MM.1S (cell line): ENCODE results near the gene SAMSN1.

Experiments
- DNase-seq: peaks from one replicate; pipeline ENCODE4 v3.0.0-alpha.2; 2015
- H2AFZ ChIP-seq: fragments of 300-600 bp; sonication (generic); 2 replicates; pipeline ENCODE4 v1.6.0; 2016; ENCODE audit warnings: antibody characterized with exemption, low read length
- H3F3A ChIP-seq: fragments of 300-600 bp; sonication (generic); 2 replicates; pipeline ENCODE4 v1.6.1; 2016; ENCODE audit warnings: mild to moderate bottlenecking, antibody characterized with exemption, low read length, moderate library complexity, mixed read lengths; ENCODE audit not compliant: insufficient read depth
- H3K27ac ChIP-seq: fragments of 300-600 bp; sonication (generic); 2 replicates; pipeline ENCODE4 v1.5.1; 2016; ENCODE audit warnings: mild to moderate bottlenecking, low read length
- H3K27me3 ChIP-seq: fragments of 300-600 bp; sonication (generic); replicated peaks from 2 replicates; pipeline ENCODE4 v1.6.0; 2016; ENCODE audit warnings: low read length; ENCODE audit not compliant: insufficient read depth
- H3K36me3 ChIP-seq: fragments of 300-600 bp; sonication (generic); replicated peaks from 2 replicates; pipeline ENCODE4 v1.6.1; 2016; ENCODE audit warnings: mild to moderate bottlenecking, low read length, mixed read lengths; ENCODE audit not compliant: insufficient read depth
- H3K4me1 ChIP-seq: fragments of 300-600 bp; sonication (generic); 2 replicates; pipeline ENCODE4 v1.6.1; 2016; ENCODE audit warnings: low read length, mixed read lengths
- H3K4me2 ChIP-seq: fragments of 300-600 bp; sonication (generic); 2 replicates; pipeline ENCODE4 v1.6.0; 2016; ENCODE audit warnings: low read depth, low read length
- H3K4me3 ChIP-seq: fragments of 300-600 bp; sonication (generic); 2 replicates; pipeline ENCODE4 v1.5.1; 2016; ENCODE audit warnings: low read length, mixed read lengths
- H3K79me2 ChIP-seq: fragments of 300-600 bp; sonication (generic); 2 replicates; pipeline ENCODE4 v1.6.1; 2016; ENCODE audit warnings: mixed run types, low read length, mixed read lengths
- H3K9ac ChIP-seq: fragments of 300-600 bp; sonication (generic); 2 replicates; pipeline ENCODE4 v1.6.1; 2016; ENCODE audit warnings: low read length, mixed read lengths
- H3K9me2 ChIP-seq: fragments of 300-600 bp; sonication (generic); replicated peaks from 2 replicates; pipeline ENCODE4 v1.6.1; 2016; ENCODE audit warnings: mild to moderate bottlenecking, low read length, mixed read lengths; ENCODE audit not compliant: insufficient read depth
- H3K9me3 ChIP-seq: fragments of 300-600 bp; sonication (generic); replicated peaks from 2 replicates; pipeline ENCODE4 v1.6.1; 2016; ENCODE audit warnings: mild to moderate bottlenecking, low read length, mixed read lengths; ENCODE audit not compliant: insufficient read depth
- H4K20me1 ChIP-seq: fragments of 300-600 bp; sonication (generic); 2 replicates; pipeline ENCODE4 v1.6.1; 2016; ENCODE audit warnings: mild to moderate bottlenecking, low read length, moderate library complexity, mixed read lengths; ENCODE audit not compliant: insufficient read depth
- EZH2 ChIP-seq: fragments of 300-600 bp; sonication (generic); optimal IDR thresholded peaks from 2 replicates; pipeline ENCODE3; 2017; ENCODE audit warnings: low read depth, mild to moderate bottlenecking, antibody characterized with exemption, low read length, mixed read lengths
- EZH2phosphoT487 ChIP-seq: fragments of 300-600 bp; sonication (generic); IDR thresholded peaks from 2 replicates; pipeline ENCODE4 v1.6.1; 2018; ENCODE audit warnings: antibody characterized with exemption, low read length
- TF ChIP-seq, protein P1 (sequence below): fragments of 300-600 bp; sonication (generic); IDR thresholded peaks from 2 replicates; pipeline ENCODE4 v1.5.1; 2016; ENCODE audit warnings: antibody characterized with exemption, low read length, mixed read lengths

SAMSN1 gene

DNA sequence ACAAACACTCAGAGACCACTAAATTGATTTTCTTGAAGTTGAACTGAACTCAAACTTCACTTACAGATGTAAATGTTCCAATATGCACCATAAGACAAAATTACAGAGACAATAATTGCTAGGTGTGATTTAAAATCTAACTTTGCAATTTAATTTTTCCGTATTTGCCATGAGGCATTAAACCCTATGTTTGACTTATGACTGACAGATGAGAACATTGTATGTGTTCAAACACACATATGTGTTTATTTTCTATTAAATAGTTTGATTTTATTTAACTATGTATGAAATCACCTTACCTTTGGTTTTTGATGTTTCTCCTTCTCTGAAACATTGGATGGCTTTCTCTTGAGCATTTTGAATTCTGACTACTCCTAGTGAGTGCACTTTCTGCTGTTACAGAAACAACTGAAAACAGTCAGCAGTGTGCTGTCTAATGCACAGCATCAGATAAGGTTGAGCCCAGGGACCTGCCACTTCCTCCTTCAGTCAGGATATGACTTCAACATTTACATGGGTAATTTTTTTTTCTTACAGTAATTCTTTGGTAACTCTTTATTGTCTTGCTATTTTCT, at the start of gene SAMSN1:
SAMSN1 (minus strand) TSS at position 410 of the 575 bp plus-strand sequence; CDS start at position 356, 54 bp downstream.
- Histone ChIP-seq H3K4me1 (peaks cover 16% of the 10 kb centered on the region; the same call in 1 of the 2 replicates), H3K4me3 (no peak within 1 kb of the TSS), H3K79me2 (no peaks in the 10 kb centered on the region)

DNA sequence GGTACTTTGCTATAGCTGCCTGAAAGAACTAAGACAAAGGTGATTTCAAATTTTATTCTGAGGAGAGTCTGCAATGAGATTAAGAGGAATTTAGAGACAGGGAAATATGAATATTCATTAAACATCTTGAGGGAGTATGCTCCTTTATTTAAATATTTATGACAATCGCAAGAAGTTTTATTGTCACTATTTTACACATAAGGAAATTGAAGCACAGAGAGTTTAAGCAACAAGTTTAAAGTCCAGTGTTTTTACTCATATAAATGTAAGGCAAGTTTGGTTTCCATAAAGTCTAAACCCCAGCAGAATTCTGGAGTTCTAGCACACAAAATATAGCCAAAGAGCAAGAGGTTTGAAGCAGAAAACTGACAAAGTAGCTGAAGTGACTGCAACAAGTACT, 49.3 kb upstream of the SAMSN1 start:
- Histone ChIP-seq H3K4me3 (no peak overlapping the region), H3K36me3 (no peaks in the 10 kb centered on the region), H3F3A (peaks cover 2% of the 10 kb centered on the region; the same call in 1 of the 2 replicates), H2AFZ (no peak overlapping the region), H3K27ac (no peak overlapping the region), H3K4me1 (peaks cover 15% of the 10 kb centered on the region), H3K9ac (no peak overlapping the region), H3K9me2 (no peaks in the 10 kb centered on the region), H3K79me2 (no peaks in the 10 kb centered on the region), H4K20me1 (no peaks in the 10 kb centered on the region), H3K9me3 (no peaks in the 10 kb centered on the region), H3K4me2 (no peak overlapping the region), H3K27me3 (no peaks in the 10 kb centered on the region)
- no peak for DNase-seq
- no peak for TF ChIP-seq EZH2phosphoT487
- no peak for TF ChIP-seq EZH2
- TF ChIP-seq, protein P1, sequence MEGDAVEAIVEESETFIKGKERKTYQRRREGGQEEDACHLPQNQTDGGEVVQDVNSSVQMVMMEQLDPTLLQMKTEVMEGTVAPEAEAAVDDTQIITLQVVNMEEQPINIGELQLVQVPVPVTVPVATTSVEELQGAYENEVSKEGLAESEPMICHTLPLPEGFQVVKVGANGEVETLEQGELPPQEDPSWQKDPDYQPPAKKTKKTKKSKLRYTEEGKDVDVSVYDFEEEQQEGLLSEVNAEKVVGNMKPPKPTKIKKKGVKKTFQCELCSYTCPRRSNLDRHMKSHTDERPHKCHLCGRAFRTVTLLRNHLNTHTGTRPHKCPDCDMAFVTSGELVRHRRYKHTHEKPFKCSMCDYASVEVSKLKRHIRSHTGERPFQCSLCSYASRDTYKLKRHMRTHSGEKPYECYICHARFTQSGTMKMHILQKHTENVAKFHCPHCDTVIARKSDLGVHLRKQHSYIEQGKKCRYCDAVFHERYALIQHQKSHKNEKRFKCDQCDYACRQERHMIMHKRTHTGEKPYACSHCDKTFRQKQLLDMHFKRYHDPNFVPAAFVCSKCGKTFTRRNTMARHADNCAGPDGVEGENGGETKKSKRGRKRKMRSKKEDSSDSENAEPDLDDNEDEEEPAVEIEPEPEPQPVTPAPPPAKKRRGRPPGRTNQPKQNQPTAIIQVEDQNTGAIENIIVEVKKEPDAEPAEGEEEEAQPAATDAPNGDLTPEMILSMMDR = no peak

More for the DNA sequence above, at the start of gene SAMSN1:
- Histone ChIP-seq H3K9me3 (no peaks in the 10 kb centered on the region), H3K9me2 (no peaks in the 10 kb centered on the region), H4K20me1 (no peaks in the 10 kb centered on the region), H2AFZ (no peak within 1 kb of the TSS), H3K4me2 (no peak within 1 kb of the TSS), H3K27me3 (no peaks in the 10 kb centered on the region), H3F3A (peaks cover 8% of the 10 kb centered on the region; the same call in 1 of the 2 replicates), H3K9ac (no peak within 1 kb of the TSS), H3K36me3 (no peaks in the 10 kb centered on the region), H3K27ac (no peak within 1 kb of the TSS)
- TF ChIP-seq, protein P1 = no peak
- TF ChIP-seq EZH2phosphoT487 = no peak
- no peak for TF ChIP-seq EZH2
- peak; percentile 54 for DNase-seq

DNA sequence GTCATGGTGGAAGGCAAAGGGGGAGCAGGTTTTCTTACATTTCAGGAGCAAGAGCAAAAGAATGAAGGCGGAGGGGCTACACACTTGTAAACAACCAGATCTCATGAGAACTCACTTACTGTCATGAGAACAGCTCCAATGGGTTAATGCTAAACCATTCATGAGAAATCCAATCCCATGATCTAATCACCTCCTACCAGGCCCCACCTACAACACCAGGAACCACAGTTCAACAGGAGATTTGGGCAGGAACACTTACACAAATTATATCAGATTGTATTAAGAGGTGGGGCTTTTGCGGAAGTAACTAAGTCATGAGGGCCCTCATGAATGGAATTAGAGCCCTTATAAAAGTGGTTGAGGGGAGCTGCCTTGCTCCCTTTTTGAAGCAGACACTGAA, 48.9 kb upstream of the SAMSN1 start:
- Histone ChIP-seq H3K27me3 (no peaks in the 10 kb centered on the region), H3K9me2 (no peaks in the 10 kb centered on the region), H2AFZ (no peak overlapping the region), H3K9ac (no peak overlapping the region), H3F3A (peaks cover 7% of the 10 kb centered on the region; the same call in 1 of the 2 replicates), H3K27ac (no peak overlapping the region), H3K4me2 (no peak overlapping the region), H3K79me2 (no peaks in the 10 kb centered on the region), H3K4me1 (peaks cover 19% of the 10 kb centered on the region), H3K9me3 (no peaks in the 10 kb centered on the region), H3K36me3 (no peaks in the 10 kb centered on the region), H3K4me3 (no peak overlapping the region), H4K20me1 (no peaks in the 10 kb centered on the region)
- no peak for DNase-seq
- TF ChIP-seq, protein P1 = no peak
- TF ChIP-seq EZH2 = no peak
- TF ChIP-seq EZH2phosphoT487 = no peak
